Endodermal cell (in vitro differentiated cells): ENCODE data around the gene TOMM20L. TPM values are rescaled to one million over a fixed set of nuclear protein-coding genes. Genes with fewer than 3 reads are reported as not detected.

ENCODE experiments used
- DNase-seq: peaks from one replicate; pipeline ENCODE4 v3.0.0-alpha.2; 2017
- H3K27ac ChIP-seq: 2 replicates; pipeline ENCODE4 v1.5.1; 2013; ENCODE audit warnings: mild to moderate bottlenecking, low read depth, low read length, moderate library complexity
- H3K27me3 ChIP-seq: 2 replicates; pipeline ENCODE4 v1.6.1; 2013; ENCODE audit warnings: mild to moderate bottlenecking, low read length, moderate library complexity; ENCODE audit not compliant: insufficient read depth, control insufficient read depth, poor library complexity, severe bottlenecking
- H3K36me3 ChIP-seq: 2 replicates; pipeline ENCODE4 v1.7.0; 2013; ENCODE audit warnings: mild to moderate bottlenecking, low read length, moderate library complexity; ENCODE audit not compliant: control insufficient read depth, insufficient read depth
- H3K4me1 ChIP-seq: one replicate; pipeline ENCODE4 v1.7.0; 2013; ENCODE audit warnings: low read length; ENCODE audit not compliant: control insufficient read depth, insufficient read depth
- H3K4me3 ChIP-seq: 2 replicates; pipeline ENCODE4 v1.5.1; 2013; ENCODE audit warnings: mild to moderate bottlenecking, low read length, moderate library complexity
- H3K9ac ChIP-seq: 2 replicates; pipeline ENCODE4 v1.6.1; 2013; ENCODE audit warnings: mild to moderate bottlenecking, low read length, moderate library complexity; ENCODE audit not compliant: poor library complexity, severe bottlenecking; ENCODE audit errors: extremely low read depth
- H3K9me3 ChIP-seq: 2 replicates; pipeline ENCODE4 v1.6.1; 2013; ENCODE audit warnings: mild to moderate bottlenecking, low read length, moderate library complexity; ENCODE audit not compliant: control insufficient read depth
- H3K27ac Mint-ChIP-seq: 2 replicates; pipeline ENCODE4 v1.8.0; 2020; ENCODE audit warnings: mixed read lengths
- H3K27me3 Mint-ChIP-seq: 2 replicates; pipeline ENCODE4 v1.8.0; 2021; ENCODE audit warnings: mild to moderate bottlenecking, mixed read lengths; ENCODE audit not compliant: insufficient read depth
- H3K36me3 Mint-ChIP-seq: 2 replicates; pipeline ENCODE4 v1.8.0; 2020; ENCODE audit warnings: low read depth, mixed read lengths
- H3K4me1 Mint-ChIP-seq: 2 replicates; pipeline ENCODE4 v1.8.0; 2020; ENCODE audit warnings: mixed read lengths
- H3K4me3 Mint-ChIP-seq: 2 replicates; pipeline ENCODE4 v1.8.0; 2020; ENCODE audit warnings: mild to moderate bottlenecking, moderate library complexity, mixed read lengths
- H3K9me3 Mint-ChIP-seq: 2 replicates; pipeline ENCODE4 v1.8.0; 2020; ENCODE audit warnings: mild to moderate bottlenecking, mixed read lengths
- CTCF ChIP-seq: fragments of 200-600 bp; sonication (generic); conservative IDR thresholded peaks from 2 replicates; pipeline ENCODE4 v1.5.0; 2021; ENCODE audit warnings: antibody characterized with exemption, mild to moderate bottlenecking
- WGBS, 2 experiments: methylation state at CpG; one replicate each; pipeline versions ENCODE4 v1.1.5 to v1.1.7; 2013; ENCODE audit warnings: missing lambda C conversion rate in 2 of 2, mixed read lengths in 1 of 2; ENCODE audit not compliant: insufficient coverage in 1 of 2, insufficient read length in 1 of 2; 5-methylcytosine and 5-hydroxymethylcytosine counted together
- total RNA-seq, 2 donors: library from RNA; stranded (reverse); fragmentation: NEBNext Ultra II Directional in 1 of 2; extraction: Animal tissue kit (Norgen Biotek cat#: 25700) in 1 of 2; gene quantifications; 2 replicates in 1 of 2; 3 replicates in 1 of 2; pipeline ENCODE4 v1.2.1, GENCODE V29; 2021

The TOMM20L gene
- total RNA-seq, 2 donors from 2014 or later, result not detected

DNA sequence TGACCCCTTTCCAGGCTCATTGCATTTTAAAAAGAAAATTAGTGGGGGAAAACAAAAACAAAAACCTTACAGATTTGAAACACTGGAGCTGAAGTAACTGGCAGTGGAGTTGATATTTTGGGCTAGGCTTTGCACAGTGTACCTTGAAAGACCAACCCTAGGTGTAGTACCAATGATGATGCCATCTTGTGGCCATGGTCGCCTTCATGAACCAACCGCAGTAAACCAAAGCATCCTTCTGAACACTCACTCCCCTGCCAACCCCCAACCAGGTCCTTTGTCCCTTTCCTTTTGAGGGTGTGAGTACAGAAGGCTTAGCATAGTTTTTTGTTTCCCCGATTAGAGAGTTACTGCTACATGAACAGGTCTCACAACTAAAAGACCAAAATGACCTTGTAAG is 5.9 kb downstream of the TOMM20L start:
- no peak for DNase-seq
- Histone ChIP-seq H3K27ac (no peak overlapping the region), H3K9me3 (no peaks in the 10 kb centered on the region), H3K9ac (no peak overlapping the region), H3K4me3 (no peak overlapping the region), H3K4me1 (no peaks in the 10 kb centered on the region), H3K36me3 (peaks cover 13% of the 10 kb centered on the region), H3K27me3 (peaks cover 10% of the 10 kb centered on the region)
- 83 to 87% methylated on average over 1 to 3 of the region's 3 CpGs for WGBS, 2 experiments
- Mint-ChIP-seq H3K36me3 (peaks cover 2% of the 10 kb centered on the region), H3K4me3 (no peak overlapping the region), H3K27ac (no peak overlapping the region), H3K27me3 (peaks cover 16% of the 10 kb centered on the region), H3K9me3 (no peaks in the 10 kb centered on the region), H3K4me1 (no peaks in the 10 kb centered on the region)
- peak; percentile 23 for TF ChIP-seq CTCF

DNA sequence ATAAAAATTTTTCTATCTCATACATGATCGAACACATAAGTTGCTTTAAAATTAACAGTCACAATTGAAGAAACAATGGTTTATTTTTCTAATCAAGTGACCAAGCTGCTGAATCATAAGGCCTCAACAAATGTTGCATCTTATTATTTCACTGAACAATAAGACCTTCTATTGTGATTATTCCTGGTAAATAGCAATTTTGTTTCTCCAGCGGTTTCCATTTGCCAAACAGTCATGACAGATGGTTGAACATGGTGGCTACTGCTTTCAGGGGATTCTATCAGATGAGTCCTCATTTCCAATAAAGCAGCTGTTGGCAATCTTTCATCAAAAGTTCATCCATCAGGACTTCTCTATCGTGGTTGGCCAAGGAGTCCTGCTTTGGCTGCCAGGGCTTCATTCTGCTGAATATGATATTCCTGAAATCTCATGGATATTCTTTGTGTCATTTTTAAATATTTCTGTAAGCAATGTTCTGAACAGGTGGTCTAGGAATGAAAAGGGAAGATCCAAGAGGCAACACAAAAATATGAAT is 13.0 kb downstream of the TOMM20L start:
- Histone ChIP-seq H3K4me1 (no peaks in the 10 kb centered on the region), H3K27me3 (no peaks in the 10 kb centered on the region), H3K9me3 (no peaks in the 10 kb centered on the region), H3K4me3 (no peak overlapping the region), H3K27ac (no peak overlapping the region), H3K9ac (no peak overlapping the region), H3K36me3 (peaks cover 69% of the 10 kb centered on the region)
- Mint-ChIP-seq H3K4me3 (no peak overlapping the region), H3K9me3 (no peaks in the 10 kb centered on the region), H3K27me3 (no peaks in the 10 kb centered on the region), H3K36me3 (peaks cover 31% of the 10 kb centered on the region), H3K27ac (no peak overlapping the region), H3K4me1 (no peaks in the 10 kb centered on the region)
- 94 to 100% methylated on average over 2 to 3 of the region's 3 CpGs for WGBS, 2 experiments
- no peak for TF ChIP-seq CTCF
- DNase-seq, result no peak

GRCh38 chr14:58414845-58415244 is 19.1 kb downstream of the TOMM20L start:
- H3K27ac ChIP-seq, result no peak overlapping the region
- H3K36me3 ChIP-seq, result peaks cover 74% of the 10 kb centered on the region
- Mint-ChIP-seq H3K4me1 (peaks cover 7% of the 10 kb centered on the region), H3K36me3 (peaks cover 61% of the 10 kb centered on the region), H3K27ac (no peak overlapping the region), H3K4me3 (no peak overlapping the region), H3K27me3 (no peaks in the 10 kb centered on the region), H3K9me3 (no peaks in the 10 kb centered on the region)
- H3K9me3 ChIP-seq, result peaks cover 11% of the 10 kb centered on the region
- peak; percentile 55 for TF ChIP-seq CTCF
- no peak overlapping the region for H3K9ac ChIP-seq
- no peak overlapping the region for H3K4me3 ChIP-seq
- no peaks in the 10 kb centered on the region for H3K27me3 ChIP-seq
- 88 to 100% methylated on average over 1 of the region's 1 CpG for WGBS, 2 experiments
- peak; percentile 71 for DNase-seq
- no peaks in the 10 kb centered on the region for H3K4me1 ChIP-seq
